GM19455 (cell line): Measurements from ENCODE around the gene PPP1R15B.
"Not testable (repeated sequence)": the region's sequence is repeated elsewhere in the genome, so short reads cannot be mapped to it uniquely, and the experiment has no call there.

Experiments used
- ATAC-seq: cut with Tn5 transposase; IDR thresholded peaks from one replicate; pipeline ENCODE4 v1.9.1; 2021; ENCODE audit not compliant: unreplicated experiment

The PPP1R15B gene

DNA sequence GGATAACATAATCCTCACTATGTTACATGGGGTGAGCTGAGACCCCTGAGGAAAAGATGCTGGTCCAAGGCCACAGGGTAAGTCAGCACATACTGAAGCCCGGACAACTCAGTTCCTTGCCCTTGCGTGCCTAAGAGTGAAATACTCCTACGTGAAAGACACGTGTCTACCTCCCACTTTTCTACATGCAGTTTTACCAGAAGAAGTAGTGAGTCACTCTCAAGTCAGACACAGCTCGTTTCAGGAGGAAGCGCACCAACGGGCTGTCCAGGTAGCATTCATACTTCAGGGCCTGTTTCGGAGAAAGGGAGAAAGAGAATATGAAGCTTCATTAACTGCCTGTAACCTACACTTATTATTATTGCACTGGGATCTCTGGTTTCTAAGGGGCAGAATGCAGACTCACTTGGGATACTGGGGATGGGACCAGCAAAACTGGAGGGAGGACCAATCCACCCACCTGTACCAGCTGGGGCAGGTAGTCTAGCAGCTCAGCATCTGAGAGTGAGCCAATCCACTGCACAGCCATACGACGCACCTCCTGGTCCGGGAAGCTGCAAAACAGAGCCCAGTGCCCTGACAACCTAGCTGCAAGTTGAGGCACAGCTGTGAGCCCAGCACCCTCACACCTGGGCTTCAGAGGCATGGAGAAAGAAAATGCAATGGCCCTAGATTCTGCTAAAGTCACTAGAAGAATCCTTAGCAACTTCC is 32.4 kb upstream of the PPP1R15B start:
- no peak for ATAC-seq

DNA sequence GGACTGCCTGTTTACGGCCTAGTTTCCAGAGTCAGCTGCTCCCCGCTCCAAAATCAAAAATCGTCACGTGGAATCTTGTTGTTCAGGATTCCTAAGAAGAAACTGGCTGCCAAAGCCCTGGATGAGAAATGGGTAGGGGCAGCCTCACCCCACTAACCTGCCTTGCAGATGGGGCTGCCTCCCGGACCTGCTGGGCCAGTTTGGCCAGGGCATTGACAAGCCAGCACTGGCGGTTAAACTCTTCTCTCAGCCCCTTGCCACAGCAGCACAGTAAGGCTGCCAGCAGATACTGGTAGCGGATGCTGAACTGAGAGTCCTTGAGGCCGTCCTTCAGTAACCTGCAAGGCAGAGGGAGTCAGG is 31.6 kb upstream of the PPP1R15B start:
- ATAC-seq: no peak

DNA sequence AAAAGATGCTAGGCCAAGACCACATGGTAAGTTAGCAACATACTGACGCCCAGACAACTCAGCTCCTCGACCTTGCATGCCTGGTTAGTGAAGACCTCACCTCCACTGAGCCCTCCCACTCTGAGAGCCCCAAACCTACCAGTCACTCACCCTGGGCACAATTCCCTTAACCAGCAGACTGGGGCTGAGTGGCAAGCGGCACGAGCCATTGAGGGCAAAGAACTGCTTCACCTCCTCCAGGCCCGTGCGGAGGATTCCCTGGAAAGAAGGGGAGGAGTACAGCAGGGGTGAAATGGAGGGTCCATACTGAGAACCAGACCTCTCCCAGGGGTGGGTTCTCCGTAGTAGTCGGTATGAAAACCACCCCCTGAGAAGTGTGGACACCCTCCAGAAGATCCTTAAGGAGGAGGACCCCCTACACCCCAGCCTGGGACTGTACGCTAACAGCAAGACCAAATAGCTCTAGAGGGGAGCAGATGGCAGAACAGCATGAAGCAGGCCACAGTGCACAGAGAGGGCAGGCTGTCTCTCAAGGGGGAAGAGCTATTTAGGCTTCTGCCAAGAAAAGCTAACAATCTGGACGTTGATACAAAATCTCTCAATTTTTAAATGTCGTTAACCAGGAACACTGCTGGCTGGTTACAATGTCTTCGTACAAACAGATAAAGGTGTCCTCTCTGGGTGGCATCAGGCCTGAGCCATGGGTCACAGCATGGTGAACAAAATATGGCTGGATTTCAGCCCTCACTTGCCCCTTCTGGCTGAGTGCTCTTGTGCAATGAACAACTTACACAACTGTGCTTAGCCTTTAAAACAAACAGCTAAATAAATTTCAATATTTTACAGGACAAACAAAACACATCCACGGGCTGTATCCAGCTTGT is 31.0 kb upstream of the PPP1R15B start:
- no peak for ATAC-seq

DNA sequence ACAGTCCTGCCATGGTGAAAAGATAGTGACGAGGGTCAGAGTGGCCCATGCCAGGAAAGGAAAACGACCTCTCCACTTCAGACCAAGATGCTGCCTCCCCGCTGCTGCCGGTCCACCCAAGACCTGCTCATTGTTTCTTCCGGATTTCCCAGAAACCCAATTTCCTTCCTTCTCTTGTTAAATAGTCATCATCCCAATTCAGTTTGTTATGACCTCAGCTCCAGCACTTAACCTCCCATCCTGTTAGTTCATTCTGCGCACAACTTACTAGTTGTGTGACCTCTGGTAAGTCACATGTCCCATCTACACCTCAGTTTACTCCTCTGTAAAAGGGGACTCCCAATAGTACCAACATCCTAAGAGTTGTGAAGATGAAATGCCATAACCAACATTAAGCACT is 29.9 kb upstream of the PPP1R15B start:
- ATAC-seq: no peak

DNA sequence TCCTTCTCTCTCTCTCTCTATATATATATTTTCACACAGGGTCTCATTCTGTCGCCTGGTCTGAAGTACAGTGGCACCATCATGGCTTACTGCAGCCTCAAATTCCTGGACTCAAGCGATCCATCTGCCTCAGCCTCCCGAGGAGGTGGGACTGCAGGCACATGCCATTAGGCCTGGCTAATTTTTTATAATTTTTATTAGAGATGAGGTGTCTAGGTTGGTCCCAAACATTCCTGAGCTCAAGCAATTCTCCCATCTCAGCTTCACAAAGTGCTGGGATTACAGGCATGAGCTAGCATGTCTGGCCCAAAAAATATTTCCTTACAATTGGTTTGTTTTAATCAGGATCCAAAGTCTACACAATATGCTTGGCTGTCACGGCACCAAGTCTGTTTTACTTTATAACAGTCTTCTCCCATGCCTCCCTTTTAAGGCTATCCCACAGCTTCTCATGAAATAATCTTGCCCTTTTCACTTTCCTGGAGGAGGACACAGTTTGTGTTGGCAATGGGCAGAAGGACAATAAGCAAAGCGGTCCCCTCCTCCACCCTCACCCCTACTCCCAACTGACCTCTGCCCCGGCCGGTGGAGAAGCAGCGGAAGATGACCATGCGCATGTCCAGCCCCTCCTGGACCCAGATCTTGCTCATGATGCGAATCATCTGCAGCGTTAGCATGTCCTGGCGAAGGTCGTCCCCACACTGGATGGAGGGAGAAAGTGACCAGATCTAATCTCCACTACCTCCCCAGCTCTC is 28.2 kb upstream of the PPP1R15B start:
- no peak for ATAC-seq

DNA sequence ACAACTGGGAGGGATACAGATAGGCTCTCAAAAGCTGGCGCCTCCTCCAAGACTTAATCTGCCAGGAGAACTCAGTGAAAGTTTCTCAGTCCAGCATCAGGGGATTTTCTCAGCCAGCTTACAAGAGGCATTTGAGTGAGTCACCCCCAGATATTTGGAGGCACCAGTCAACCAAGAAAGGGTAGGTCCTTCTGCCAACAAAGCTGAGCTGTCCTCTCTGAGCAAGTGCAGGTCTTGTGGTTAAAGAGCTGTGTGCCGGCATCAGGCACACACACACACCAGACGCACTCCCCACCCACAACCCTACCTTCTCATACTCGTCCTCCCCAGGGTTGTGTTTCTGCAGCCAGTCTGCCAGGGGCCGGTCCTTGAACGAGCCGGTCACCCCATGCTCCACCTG is 27.0 kb upstream of the PPP1R15B start:
- no peak for ATAC-seq

DNA sequence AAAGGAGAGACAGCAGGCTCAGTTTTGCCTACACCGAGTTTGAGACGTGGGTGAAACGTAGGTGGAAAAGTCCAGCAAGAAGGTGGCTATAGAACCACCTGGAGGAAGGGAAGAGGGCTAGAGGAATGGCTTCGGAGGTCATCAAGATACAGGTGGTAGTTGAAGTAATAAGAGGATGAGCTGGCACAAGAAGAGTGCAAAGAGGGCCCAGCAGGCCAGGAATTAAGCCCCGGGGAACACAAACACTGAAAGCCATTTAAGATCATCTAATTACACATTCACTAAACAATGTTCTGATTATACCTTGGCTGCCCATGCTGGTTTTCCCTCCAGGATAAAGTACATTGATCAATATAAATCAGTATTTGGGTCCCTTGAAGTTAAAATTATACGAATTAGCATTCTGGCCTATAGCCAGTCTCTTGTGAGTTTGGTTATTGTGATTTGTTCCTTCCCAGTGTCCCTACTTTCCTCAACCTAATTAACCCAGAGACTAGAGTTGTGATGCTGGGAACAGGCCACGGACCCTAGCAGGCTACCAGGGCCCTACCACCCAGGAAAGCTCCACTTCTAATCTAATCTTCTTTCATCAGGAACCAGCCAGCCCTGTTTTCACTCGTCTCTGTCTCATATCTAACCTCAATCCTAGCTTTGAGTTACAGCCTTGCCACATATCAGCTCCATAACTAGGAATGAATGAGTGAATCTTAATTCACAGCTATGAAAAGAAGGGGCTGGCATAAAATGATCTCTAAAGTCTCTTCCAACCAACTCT is 26.4 kb upstream of the PPP1R15B start:
- no peak for ATAC-seq

DNA sequence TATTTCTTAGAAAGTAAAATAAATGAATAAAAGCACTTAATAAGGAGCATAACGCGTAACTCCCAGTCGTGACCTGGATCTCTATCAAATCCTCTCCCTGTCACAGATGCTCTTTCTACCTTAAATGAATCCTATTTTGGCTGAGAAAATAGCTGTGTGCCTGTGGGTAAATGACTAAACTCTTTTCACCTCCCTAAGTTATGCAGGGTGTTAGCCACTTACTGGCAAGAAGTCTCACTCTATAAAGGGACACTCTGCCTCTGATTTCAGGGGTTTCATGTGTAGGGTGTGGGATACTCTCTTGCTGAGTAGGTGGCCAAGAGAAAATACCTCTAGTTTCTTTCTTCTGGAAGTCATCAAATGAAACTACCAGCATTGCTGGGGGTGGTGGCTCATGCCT is 24.3 kb upstream of the PPP1R15B start:
- ATAC-seq: no peak

DNA sequence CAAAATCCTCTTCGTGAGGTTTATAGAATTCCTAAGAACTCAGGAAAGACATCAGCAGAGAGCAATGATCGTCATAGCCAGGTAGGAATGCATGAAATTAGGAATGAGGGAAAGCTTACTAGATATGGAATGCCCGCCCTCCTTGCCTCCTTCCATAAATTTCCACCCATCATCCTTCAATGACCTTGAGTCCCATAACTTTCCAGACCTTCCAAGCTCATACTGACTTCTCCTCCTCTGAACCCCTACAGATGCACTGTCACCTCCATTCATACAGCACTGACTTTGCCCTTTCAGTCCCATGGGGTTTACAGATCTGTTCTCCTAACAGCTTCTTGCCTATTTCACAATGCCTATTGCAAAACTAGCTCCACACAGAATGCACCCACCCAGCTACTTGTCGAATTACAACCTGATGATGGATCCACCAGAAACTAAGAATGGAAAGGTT is 23.8 kb upstream of the PPP1R15B start:
- ATAC-seq: no peak

DNA sequence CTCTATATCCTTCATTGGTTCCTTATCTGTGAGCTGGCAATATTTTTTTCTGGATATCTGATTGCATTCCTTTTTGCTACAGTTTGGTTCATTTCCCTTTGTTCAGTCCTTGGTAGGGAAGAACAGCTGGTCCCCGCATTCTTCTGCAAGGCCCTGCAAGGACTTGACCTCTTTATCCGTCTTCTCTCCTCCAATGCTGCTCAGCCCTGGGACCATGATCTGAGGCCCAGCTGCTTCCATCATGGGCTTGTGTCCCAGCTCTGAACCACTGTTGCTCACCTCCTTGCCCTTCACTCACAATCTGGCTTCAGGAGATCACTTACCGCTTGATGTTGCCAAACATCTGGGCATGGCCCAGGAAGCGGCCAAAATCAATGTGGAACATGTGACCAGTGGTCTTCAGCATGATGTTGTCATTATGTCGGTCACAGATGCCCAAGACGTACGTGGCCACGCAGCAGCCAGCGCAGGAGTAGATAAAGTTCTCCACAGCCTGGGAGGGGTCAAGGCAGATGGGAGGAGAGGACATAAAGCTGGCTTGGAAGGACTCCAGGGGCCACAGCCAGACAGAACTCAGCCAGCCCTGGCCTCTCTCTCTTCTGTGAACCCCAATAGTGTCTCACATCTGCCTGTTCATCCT is 22.6 kb upstream of the PPP1R15B start:
- no peak for ATAC-seq

DNA sequence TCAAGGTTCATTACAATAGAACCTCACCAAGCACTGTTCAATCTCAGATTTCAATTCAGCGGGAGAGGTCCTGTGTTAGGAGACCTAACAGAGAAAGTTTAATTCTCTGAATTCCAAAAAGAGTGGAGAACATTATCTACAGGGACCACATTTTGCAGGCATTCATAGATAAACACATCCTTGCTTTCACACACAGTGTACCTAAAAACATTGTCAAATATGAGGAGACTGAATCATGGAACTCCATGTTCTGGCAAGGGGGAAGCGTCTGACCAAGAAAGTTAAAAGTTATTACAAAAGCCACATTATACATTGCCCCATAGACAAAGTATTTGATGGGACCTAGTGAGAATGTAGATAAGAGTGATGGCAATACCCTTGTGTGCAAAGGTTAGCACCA is 21.1 kb upstream of the PPP1R15B start:
- no peak for ATAC-seq

DNA sequence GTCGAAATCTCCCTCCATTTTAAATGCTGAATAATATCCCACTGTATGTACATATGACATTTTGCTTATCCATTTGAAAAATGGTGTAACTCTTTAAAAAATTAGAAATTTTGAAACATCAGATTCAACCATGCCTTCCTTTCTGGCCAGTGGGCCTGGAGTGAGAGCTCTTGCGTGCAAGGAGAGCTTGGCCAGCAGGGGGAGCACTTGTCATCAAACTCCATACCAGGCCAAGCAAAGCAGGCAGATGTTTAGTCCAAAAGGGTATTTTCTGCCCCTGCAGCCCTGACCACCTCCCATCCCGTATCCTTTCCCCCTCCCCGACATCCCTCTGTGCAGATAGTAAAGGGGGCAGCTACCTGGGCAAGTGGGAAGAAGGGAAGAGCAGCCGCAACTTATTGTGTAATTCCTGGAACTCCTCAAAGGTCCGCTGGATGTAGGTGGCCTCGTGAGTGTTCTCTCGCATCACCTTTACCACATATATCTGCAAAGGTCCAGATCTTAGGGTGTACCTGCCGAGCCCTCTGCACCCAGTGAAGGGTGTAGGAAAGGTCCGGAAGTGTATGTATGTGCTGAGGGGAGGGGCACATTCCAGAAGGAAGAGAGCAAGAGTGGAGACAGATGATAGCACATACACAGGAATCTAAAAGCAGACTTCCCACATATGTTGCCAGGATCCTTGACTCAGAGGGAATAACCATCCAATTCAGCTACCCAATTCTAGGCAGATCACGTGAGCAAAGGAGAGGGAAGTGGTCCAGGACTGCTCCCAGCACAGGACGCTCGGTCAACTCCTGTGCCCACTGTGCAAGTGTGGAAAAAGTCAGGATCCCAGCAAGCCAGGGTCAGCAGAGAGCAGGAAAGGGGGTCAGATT is 19.9 kb upstream of the PPP1R15B start:
- ATAC-seq: no peak

DNA sequence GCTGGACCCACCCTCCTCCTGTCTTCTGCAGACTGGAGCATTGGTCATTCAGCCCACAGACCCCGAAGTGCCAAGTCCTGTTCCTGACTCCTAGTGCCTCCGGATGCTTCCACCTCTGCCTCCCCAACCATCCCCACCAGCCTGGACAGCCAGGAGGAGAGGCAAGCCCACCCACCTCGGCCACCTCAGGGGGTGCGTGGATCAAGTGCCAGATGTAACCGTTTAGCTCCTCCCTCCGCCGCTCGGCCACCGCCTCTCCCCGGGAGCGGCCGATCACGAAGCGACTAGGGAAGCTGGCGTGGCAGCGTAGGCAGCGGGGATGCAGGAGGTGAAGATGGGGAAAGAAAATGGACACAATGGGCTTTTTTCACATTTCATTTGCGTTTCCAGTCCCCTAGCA is 18.1 kb upstream of the PPP1R15B start:
- ATAC-seq: no peak

DNA sequence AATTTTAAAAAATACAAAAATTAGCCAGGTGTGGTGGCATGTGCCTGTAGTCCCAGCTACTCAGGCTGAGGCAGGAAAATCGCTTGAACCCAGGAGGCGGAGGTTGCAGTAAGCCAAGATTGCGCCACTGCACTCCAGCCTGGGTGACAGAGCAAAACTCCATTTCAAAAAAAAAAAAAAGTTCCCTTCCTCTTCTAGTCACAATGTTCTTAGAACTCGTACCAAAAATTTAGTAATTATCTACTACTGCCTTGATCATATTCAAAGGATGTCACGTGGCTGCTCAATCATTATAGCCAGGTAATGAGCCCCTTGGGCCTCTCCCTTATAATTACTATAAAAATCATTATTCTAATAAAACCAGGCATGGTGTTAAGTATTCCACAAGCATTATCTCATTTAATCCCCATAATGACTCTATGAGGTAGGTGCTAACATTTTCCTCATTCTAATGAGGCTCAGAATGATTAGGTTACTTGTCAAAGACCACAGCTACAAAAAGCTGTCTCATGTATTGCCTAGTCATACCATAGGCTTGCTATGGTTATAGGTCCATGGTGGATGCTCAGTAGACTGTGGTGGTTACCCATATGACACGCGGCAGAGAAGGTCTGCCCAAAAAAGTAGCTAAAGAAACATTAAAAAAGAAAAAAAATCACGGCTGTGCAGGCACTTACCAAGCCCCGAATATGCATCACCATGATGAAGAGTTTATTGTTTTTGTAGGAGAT is 15.5 kb upstream of the PPP1R15B start:
- ATAC-seq: no peak

DNA sequence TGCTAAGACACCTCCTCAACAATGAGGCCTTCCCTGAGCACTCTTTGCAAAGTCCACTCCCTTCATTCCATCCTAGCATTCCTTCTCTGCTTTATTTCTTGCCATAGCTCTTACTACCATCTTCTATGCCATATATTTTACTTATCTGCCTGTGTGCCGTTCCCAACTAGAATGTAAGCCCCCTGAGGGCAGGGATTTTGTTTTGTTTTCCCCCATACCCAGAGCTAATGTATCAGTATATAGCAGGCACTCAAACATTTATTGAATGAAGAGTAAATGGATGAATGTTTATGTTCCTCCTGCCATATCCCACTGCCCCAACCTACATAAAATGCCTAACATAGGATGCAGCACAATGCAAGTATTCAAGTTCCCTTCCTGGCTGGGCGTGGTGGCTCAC is 14.9 kb upstream of the PPP1R15B start:
- no peak for ATAC-seq

DNA sequence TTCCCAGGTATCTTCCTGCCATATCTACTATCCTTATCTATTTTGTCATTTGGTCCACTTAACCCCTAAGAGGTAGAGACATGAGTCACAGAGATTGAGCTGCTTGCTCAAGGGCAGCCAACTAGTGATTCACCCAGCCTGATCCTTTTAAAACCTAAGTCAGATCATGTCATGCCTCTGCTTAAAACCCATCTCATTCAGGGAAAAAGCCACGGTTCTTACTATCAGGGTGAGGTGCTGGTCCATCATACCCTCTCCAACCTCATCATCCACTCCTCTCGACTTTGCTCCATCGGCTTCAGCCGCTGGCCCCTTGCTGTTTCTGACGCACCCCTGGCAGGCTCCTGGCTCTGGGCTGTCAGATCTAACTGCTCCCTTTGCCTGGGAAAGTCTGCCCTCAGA is 14.4 kb upstream of the PPP1R15B start:
- no peak for ATAC-seq

DNA sequence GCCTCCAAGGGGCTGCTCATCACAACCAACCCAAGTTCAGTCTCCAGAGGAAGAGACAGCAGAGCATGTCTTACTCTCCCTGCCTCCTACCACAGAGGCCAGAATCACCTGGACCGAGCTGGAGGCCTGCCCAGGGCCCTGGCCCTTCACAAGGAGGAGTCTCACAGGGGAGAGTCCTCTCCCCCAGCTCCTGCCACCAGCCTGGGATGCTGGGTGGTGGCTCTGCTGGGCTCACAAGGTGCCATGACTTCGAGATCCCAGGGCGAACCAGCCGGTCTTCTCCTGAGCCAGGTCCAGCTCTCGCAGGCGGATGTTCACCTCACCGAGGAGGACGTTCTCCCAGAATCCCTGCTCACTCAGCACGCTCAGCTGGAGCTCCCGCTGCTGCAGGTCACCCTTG is 13.0 kb upstream of the PPP1R15B start:
- ATAC-seq: no peak

DNA sequence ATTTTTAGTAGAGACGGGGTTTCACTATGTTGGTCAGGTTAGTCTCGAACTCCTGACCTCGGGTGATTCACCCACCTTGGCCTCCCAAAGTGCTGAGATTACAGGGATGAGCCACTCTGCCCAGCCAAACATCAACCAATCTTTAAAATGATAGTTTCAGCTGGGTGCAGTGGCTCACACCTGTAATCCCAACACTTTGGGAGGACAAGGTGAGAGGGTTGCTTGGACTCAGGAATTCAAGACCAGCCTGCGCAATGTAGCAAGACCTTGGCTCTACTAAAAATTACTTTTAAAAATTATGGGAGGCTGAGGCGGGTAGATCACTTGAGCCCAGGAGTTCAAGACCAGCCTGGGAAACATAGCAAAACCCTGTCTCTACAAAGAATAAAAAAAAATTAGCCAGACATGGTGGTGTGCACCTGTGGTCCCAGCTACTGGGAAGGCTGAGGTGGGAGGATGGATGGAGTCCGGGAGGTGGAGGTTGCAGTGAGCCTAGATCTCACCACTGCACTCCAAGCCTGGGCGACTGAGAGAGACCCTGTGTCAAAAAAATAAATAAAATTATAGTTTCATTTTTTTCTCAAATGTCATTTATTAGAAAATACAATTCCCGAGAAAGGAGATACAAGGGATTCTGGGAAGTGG is 10.6 kb upstream of the PPP1R15B start:
- ATAC-seq: not testable (repeated sequence)
